ENCODE results near the gene CTXND1.
"Not testable (repeated sequence)": the region's sequence is repeated elsewhere in the genome, so short reads cannot be mapped to it uniquely, and the experiment has no call there.

The CTXND1 gene

DNA sequence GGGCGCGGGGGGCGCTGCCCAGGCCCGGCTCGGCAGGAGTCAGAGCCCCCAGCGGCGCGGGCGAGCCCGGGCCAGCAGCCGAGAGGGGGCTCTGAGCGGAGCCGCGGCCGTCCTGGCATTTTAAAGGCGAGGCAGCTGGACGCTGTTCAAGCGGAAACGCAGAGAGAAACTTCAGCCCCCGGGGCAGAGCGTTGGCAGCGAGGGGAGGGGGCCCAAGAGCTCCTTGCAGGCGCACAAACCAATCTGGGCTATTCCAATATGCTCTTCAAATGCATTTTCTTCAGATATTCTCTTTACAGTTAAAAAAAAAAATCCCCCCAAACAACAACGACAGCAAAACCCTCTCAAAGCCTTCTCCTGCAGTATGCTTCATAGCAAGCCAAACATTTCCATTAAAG, at the start of gene CTXND1:
TSS of gene CTXND1 (minus strand) at position 93 of the 398 bp plus-strand sequence. CDS start 50,264 bp downstream, outside the sequence.
- no peak for DNase-seq (ENCODE audit: low spot score)

DNA sequence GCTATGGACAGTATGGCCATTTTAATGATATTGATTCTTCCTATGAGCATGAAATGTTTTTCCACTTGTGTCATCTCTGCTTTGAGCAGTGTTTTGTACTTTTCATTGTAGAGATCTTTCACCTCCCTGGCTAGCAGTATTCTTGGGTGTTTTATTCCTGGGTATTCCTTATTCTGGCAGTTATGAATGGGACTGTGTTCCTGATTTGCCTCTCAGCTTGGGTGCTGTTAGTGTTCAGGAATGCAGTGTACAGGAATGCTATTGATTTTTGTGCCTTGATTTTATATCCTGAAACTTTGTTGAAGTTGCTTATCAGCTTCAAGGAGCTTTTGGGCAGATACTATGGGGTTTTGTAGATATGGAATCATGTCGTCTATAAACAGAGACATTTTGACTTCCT, 49.5 kb upstream of the CTXND1 start:
- DNase-seq (ENCODE audit: low spot score): no peak

DNA sequence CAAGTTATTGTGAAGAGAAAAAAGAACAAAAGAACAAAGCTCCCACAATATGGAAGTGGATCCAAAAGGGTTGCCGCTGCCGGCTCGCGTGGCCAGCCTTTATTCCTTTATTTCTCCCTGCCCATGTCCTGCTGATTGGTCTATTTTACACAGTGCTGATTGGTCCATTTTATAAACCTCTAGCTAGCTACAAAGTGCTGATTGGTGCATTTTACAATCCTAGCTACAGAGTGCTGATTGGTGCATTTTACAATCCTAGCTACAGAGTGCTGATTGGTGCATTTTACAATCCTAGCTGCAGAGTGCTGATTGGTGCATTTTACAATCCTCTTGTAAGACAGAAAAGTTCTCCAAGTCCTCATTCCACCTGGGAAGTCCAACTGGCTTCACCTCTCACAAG, 43.8 kb upstream of the CTXND1 start:
- not testable (repeated sequence) for DNase-seq (ENCODE audit: low spot score)

DNA sequence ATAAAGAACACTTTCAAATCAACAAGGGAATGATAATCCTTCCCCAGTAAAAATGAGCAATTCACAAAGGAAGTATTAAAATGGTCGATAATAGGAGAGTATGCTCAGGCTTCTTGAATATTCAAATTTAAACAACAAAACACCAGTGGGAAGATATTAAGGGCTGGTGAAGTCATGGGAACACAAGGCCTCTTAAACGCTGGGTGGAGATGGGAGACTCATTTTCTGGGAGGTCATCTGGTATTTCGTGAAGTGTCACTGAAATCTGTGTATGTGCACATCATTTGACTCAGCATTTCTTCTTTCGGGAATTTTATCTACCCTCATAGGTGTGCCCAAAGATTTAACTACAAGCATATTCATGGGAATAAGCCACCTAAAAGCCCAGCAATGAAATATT, 40.1 kb upstream of the CTXND1 start:
- DNase-seq (ENCODE audit: low spot score): no peak

DNA sequence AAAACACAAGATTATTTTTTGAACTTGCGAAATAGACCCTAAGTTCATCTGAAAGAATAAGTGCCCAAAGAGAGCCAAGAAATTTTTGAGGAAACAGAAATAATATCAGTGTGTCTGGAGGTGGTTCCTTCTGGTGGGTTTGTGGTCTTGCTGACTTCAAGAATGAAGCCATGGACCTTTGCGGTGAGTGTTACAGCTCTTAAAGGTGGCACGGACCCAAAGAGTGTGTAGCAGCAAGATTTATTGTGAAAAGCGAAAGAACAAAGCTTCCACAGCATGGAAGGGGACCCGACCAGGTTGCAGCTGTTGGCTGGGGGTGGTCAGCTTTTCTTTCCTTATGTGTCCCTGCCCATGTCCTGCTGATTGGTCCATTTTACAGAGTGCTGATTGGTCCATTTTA, 38.9 kb upstream of the CTXND1 start:
- not testable (repeated sequence) for DNase-seq (ENCODE audit: low spot score)

DNA sequence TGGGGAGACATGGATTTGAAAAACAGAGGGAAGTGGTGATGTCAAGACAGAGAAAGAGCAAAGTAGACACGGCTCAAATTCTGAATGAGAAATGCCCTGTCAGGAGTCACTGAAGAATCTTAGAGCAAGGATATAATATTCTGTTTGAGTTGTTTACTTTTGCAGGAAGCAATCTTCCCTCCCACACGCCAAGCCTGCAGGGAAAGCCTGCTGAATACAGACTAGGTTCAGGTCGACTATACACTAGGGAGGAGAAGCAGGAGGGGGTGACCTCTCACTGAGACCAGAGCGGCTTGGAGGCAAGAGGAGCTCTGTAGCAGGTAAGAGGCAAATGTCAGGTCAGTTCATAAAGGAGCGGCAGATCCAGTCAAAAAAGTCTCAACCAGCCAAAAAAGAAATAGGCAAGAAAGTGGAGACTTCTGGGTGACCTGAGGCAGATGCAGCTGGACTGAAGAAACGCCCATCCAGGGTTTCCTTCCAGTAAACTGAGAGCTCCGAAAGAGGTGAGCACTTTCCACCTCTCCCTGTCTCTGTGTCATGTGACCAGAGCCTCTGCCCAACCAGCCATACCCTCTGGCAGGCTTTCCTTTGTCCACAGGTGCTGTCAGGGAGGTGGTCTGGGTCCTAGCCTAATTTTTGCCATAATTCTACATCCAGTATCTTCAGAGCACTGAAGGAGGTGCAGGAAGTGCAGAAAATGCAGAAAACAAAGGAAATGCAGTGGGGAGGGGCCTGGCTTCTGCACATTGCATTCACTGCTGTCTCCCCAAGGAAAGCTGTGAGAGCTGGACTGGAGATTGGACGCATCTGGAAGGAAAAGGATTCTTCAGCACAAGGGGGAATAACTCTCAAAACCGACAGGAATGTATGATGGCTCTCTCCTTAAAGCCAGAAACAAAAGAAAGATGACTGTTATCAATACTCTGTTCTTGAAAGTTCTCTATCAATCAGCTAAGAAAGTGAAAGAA, 37.8 kb upstream of the CTXND1 start:
- no peak for DNase-seq (ENCODE audit: low spot score)

DNA sequence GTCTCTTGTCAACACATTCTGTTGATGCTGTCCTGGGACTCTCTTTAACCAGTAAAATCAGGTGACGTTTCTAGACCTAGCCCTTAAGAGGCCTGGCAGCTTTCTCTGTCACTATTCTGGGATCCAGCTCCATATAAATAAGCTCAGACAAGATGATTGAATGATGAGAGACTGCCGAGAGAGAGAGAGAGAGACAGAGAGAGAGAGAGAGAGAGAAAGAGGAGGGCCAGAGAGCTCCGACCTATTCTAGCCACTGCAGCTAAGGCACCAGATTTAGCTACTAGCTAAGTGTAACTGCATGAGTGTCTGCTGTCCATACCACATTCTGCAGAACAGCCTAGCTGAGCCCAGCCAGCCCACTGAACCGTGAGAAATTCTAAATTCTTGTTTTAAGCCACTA, 36.1 kb upstream of the CTXND1 start:
- DNase-seq (ENCODE audit: low spot score): no peak

DNA sequence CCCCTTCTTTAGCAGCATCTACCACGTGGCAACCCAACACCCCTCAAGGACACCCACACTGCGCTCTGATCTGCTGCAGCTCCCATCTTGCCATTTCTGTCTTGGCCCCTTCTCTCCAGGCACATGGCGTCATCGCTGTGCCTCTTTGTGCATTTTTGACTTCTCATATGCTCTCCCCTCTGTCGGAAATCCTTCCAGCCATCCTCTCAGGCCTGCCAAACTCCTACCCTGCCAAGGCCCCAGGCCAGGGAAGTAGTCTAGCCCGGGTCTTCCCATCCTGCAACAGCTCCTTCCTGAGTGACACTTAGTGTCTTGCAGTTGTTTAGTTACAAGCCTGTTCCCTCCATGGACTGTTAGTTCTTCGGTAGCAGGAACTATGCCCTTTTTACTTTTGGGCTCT, 34.0 kb upstream of the CTXND1 start:
- DNase-seq (ENCODE audit: low spot score): no peak

DNA sequence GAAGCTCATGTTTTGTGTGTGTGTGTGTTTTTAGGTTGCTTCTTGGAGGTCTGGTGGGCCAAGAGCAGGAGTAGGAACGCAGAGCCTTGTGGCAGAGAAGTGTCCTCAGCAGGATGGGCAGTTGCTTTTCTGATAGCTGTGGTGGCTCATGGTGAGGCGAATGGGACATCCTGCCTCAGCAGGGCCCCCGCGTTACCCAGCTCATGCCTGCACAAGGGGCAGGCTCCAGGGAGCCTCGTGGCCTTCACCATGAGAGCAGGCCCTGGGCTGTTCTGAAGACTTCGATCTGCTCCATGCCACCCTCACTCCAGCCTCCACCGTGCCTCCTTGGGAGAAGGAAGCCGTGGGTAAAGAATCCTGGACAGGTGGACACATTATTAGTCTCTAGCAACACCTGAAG, 33.4 kb upstream of the CTXND1 start:
- DNase-seq (ENCODE audit: low spot score): no peak

DNA sequence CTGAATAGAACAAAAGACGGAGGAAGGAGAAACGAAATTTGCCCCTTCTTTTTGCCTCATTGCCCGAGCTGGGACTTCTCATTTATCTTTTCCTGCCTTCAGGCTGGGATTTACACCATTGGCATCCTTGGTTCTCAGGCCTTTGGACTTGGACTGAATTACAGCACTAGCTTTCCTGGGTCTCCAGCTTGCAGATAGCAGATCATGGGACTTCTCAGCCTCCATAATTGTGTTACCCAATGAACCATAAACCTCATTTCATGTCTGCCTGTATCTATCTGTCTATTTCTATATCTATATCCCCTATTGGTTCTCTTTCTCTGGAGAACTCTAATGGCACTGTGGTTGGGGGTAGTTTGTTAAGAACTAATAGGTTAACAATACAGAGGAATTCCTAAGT, 31.5 kb upstream of the CTXND1 start:
- DNase-seq (ENCODE audit: low spot score): no peak

DNA sequence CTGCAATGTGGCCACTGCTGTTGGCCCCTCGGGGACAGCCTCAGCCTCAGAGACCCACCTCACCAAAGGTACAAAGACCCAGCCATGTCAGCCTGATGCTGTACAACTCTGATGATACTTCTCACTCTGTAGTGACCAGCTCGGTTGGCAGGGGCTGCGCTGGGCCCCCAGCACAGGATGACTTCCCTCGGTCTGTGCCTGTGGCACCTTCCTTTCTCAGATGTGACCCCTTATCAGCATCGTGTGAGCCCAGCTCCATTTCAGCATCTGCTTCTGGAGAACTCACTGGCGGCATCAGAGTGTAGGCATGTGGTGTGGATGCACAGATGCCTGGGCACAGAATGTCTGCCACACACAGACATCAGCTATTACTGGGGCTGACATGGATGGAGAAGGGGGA, 25.1 kb upstream of the CTXND1 start:
- DNase-seq (ENCODE audit: low spot score): no peak

DNA sequence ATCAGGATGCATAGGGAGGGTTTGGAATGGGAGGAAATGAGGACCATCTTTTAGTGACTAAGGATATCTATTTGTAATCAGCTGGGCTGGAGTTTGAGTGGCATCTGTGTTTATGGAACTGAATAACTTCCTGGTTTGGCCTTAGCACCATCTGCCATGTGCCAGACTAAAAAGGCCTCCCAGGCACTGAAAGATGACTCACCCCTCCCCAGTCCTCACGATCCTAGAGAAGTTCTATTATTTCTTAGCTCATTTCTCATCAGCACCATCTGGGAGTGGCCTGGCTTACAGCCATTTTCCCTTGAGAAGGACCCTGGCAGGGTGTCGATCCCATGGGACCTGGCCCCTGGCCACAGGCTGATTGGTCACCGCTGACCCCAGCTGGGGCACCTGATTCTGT, 23.9 kb upstream of the CTXND1 start:
- no peak for DNase-seq (ENCODE audit: low spot score)

DNA sequence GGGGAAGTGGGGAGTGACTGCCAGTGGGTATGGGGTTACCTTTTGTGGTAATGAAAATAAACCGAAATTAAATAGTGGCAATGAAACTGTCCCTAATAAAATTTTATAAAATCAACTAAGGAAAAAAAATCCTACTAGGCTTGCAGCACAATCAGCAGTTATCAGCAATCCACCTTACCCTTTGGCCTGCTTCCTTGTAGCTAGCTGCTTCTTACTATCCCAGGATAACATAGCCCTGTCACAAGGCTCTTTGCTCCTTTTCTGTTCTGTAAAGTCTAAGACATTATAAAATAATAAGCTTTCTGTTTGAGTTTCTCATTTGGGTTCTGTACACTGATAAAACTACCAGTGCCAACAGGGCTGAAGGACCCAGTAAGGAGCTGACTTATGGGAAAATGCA, 23.0 kb upstream of the CTXND1 start:
- DNase-seq (ENCODE audit: low spot score): no peak

DNA sequence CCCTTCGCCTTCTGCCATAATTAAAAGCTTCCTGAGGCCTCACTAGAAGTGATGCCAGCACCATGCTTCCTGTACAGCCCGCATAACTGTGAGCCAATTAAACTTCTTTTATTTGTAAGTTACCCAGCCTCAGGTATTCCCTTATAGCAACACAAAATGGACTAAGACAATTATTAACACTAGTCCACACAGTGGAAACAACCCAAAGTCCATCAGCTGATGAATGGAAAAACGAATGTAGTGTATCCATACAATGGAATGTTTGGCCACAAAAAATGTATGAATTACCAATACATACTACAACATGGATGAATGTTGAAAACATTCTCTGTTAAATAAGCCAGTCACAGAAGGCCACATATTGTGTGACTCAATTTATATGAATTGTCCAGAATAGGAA, 22.5 kb upstream of the CTXND1 start:
- no peak for DNase-seq (ENCODE audit: low spot score)

DNA sequence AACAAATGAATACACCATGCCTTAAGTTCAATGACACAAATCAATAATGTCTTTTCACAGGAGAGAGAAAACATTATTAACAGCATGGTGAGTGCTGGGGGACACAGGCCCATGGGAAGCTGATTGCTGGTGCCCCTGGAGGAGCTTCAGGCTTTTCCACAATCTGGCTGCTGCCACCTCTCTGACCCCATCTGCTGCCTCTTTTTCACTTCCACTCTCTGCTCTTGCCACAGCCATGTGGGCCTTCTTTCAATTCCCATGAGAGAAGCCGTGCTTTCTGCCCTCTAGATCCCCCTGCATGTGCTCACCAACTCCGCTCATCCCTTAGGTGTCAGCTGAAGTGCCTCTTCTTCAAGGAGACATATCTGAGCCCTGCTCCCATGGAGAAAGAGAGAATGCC, 21.0 kb upstream of the CTXND1 start:
- no peak for DNase-seq (ENCODE audit: low spot score)

DNA sequence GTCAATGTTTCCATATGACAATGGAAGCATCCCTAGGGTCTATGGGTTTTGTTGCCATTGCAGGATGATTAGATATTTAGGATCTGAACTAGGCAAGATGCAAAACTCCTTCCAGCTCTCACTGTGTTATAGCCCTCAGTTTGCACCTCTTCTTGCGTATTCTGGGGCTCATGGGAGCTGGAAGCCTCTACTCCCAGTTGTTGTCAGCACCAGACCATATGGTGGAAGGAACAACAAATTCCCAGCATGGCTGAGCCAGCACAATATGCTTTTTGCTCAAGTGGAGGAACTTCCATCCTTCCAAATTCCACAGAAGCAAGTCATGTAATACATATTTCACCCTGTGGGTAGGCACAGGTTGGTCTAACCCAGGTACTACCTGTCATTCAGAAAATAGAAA, 18.5 kb upstream of the CTXND1 start:
- DNase-seq (ENCODE audit: low spot score): no peak

DNA sequence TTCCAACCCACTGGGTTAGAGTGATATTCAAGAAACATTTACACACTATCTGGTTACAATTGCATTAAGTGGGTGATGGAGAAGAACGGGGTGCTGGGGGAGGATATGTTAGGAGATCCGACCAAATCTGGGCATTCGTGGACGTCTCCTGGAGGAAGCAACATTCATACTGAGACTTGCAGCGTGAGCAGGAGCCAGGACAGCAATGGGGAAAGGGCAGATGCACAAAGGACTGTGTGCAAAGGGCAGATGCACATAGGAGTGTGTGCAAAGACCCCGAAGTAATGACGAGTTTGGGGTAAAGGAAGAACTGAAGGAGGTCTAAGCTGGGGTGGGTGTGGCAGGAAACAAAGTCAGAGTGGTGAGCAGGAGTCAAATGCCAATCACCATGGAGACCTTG, 16.1 kb upstream of the CTXND1 start:
- no peak for DNase-seq (ENCODE audit: low spot score)

DNA sequence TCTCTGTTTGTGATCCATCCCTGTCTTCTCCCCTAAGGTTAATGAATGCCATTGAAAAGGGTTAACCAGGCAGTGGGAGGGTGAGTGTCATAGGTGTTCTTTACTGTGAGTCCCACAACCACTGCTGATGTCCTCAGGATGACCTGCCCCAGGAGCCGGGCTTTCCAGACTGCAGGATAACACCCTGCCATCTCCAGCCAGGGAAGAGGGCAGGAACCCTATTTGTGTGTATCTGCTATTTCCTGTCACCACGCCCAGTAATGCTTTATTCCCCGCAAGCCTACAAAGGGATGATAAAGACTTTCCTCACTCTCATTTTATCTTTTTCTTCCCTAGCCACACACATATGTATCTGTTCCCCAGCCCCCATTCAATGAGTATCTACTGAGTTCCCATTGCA, 15.6 kb upstream of the CTXND1 start:
- DNase-seq (ENCODE audit: low spot score): no peak

DNA sequence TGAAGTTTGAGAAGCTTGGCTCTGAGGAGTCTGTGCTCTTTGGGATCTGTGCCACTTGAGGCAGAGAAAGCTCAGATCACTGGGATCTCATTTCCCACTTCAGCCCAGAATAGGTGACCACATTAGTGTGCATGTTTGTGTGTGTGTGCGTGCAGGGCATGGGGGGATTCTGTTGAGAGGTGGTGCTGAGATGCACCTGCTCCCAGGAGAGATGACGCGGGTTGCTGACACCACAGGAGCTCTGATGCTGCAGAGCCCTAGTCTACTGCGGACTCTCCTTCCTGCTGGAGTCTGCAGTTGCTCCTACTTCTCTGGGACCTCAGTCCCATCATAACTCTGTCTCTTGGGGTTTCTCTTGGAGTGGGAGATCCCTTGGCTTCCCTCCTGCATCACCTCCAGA, 14.7 kb upstream of the CTXND1 start:
- DNase-seq (ENCODE audit: low spot score): no peak

DNA sequence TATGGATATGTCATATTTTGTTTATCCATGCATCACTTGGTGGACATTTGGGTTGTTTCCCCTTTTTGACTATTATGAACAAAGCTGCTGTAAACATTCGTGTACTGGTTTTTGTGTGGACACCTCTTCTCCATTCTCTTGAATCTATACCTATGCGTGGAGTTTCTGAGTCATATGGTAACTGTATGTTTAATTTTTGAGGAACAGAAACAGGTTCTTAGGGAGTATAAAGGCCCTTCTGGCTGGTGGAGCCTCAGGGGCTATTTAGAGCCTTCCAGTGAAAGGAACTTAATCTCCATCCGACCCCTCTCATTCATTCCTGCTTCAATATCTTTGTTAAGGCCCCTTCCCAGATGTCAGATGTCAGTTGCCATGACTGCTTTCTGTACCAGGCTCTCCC, 14.1 kb upstream of the CTXND1 start:
- DNase-seq (ENCODE audit: low spot score): no peak

DNA sequence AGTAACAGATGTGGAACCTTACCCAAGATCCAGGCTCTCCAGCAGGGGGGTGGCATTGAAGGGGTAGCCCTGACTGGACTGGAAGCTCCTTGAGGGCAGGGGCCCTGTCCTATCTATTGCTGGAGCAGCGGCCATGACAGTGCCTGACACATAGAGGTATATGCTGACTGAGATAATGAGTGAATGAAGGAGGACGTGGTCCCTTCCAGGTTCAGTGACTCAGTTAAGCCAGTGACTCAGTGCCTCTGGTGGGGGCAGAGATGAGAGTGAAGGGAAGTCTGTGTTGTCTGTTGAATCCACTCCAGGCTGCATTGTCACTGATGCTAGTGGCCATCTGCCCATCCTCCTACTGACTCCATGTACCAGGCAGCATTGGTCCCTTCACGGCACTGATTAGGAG, 13.0 kb upstream of the CTXND1 start:
- no peak for DNase-seq (ENCODE audit: low spot score)

DNA sequence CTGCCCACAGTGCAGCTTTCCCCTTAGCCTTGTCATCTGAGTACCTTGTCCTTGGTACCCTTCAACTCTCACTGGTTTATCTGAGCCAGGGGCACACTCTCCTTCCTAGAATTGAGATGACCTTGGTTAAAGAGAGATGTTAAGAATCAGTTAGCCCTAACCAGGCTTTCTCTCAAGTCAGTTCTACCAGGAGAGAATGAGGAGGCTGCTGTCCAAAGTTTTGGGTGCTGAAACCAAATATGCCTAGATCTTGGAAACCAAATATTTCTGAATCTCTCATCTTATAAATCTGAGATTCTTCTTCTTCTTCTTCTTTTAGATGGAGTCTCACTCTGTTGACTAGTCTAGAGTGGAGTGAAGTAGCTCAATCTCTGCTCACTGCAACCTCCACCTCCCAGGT, 12.0 kb upstream of the CTXND1 start:
- no peak for DNase-seq (ENCODE audit: low spot score)

DNA sequence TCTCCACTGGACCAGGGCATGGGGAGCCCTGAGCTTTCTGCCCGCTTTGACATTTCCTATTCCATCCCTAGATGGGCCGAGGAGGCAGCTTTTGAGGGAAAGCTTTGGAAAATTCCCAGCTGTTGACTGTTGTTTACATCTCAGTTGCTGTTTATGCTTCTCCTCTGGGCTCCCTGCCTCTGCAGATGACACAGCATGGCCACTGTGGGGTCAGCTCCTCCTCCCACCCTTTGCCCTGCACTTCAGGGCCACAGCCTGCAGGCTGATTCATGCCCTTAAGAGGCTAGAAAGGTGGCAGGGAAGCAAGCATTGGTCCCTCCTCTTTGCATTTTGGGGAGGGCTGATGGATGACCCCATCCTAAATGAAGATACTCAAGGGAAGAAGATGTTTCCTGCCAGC, 8.5 kb upstream of the CTXND1 start:
- no peak for DNase-seq (ENCODE audit: low spot score)

DNA sequence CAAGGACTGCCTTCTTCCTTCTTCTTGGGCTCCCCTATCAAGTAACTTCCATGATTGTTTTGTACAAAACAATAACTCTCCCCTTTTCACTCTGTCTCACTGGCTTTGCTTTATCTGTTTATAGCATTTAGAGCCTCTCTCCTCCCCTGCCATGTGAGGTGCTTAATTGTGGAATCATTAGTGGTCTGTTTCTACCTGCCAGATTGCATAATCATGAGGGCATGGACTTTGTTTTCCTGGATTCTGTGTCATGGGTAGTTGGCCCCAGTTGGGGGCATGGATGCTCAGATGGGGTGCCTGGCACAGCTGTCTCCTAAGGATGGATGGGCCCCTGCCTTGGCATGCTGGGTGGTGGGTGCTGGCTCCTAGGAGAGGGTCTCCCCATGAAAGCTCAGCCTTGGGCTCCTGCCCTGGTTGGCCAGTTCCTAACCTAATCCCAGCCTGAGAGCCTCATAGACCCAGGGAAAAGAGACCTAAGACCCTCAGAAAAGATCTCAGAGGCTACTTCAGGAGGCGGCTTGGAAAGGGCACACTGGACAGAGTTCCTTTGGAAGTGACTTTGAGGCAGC, 8.0 kb upstream of the CTXND1 start:
- no peak for DNase-seq (ENCODE audit: low spot score)
